Stimulated activated CD8-positive, alpha-beta memory T cell treated with anti-CD3 and anti-CD28 coated beads, Interleukin-4, amount 100 ng/mL, for 24 hours (primary cell): ENCODE results near the gene WDR90.
"Not testable (repeated sequence)": the region's sequence is repeated elsewhere in the genome, so short reads cannot be mapped to it uniquely, and the experiment has no call there.

Source experiments
- DNase-seq: peaks from one replicate; pipeline ENCODE4 v3.0.0-alpha.2; 2020; ENCODE audit warnings: low read depth

Gene WDR90

GRCh38 chr16:689175-689897 lies 40.2 kb downstream of the WDR90 start:
- no peak for DNase-seq

- not testable (repeated sequence) for DNase-seq
Measured at GRCh38 chr16:691242-691641, 42.1 kb downstream of the WDR90 start.

DNA sequence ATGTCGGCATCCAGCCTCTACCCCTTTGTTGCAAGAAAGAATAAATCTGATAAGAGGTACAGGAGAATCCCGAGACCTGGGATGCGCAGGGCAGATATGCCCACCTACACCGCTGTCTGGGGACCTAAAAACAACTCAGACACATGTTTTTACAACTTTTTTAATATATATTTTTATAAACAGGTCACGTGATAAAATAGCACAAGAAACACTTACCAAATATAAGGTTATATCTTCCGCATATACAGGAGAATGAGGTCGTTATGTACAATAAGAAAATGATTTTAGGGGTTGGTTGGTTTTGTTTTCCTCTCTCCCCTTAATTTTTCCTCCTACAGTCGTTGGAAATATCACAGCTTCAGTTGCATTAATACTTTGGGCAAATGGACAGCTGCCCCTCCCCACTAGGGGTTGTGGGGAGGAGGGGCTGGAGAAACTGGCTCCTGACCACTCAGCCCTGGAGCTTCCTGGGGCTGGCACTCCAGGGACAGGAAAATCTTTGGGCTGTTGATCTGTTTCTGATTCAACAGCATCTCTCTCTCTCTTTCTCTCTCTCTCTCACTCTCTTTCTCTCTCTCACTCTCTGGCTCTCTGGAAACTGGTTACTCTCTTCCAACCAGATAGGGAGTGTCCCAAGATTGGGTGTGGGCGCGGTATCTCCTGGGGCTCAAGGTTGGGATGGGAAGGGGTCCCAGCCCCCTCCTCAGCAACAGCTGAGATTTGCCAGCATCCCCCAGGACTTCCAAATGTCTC lies 43.4 kb downstream of the WDR90 start:
- no peak for DNase-seq

- no peak for DNase-seq
Measured at GRCh38 chr16:693364-693763, 44.2 kb downstream of the WDR90 start.

DNA sequence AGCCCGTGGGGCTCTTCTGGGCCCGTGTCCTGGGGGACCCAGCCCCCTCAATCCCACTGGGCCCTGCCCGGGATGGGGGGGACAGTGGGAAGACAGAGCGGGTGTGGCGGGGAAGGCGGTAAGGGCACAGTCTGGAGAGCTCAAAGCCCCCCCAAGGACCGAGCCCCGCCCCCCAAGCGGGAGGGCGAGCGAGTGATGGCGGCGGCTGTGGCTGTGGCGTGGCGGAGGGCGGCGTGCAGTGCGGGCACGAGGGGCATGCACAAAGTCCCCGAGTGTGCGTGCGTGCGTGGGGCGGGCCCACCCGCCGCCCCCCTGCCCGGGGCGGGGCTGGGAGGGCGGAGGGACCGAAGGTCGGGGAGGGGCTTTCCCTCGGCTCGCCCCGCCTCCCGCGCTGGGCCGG lies 44.6 kb downstream of the WDR90 start:
- no peak for DNase-seq

DNA sequence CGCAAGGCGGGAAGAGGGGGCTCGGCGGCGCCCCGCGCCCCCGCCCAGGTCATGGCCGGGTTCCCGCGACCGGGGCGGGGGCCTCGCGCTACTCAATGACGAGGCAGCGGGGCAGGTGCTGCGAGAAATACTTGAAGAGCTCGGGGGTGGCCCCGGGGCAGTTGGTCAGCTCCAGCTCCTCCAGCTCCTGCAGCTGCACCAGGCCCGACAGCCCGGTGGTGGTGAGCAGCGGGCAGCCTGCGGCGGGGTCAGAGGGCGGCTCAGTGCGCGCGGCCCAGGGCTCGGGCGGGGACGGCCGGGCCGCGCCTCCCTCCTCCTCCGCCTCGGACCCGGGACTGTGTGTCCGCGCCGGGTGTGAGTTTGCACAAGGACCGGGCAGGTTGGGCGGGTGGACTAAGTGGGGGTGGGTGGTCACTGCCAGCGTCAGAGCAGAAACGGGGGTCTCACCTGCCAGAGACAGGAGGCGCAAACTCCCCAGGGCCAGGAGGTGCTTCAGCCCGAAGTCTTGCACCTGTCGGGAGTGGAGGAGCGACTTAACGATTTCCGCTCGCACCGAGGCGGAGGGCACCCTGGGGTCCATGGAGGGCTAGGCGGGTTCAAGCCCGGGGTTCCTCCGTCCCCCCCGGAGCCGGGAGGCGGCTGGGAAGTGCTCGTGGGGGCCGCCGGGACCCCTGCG lies 45.2 kb downstream of the WDR90 start:
- no peak for DNase-seq

GRCh38 chr16:694863-695354 lies 45.7 kb downstream of the WDR90 start:
- DNase-seq, result no peak

DNA sequence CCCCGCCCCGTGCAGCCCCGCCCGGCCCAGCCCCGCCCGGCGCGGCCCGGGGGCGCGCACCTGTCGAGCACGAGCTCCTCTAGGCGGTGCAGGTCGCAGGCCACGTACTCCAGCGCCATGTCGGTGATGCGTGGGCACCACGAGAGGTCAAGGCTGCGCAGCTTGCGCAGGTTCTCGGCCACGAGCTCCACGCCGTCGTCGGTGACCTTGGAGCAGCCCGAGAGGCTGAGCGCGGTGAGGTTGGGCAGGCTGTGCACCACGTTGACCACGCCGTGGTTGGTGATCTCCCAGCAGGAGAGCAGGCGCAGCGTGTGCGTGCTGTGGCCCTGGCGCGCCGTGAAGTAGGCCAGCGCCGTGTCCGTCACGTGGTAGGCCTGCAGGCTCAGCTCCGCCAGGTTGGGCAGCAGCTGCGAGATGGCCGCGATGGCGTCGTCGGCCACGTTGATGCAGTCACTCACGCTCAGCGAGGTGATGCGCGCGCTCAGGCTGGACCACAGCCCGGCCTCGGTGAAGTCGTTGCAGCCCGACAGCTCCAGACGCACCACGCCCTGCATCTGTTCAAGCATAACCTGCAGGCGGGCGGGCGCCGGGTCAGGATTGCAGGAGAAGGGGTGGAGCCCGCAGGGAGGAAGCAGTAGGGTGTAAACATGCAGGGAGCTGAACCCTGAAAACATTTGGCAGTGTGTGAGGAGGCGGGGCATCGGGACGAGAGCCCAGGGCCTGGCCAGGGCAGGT lies 46.4 kb downstream of the WDR90 start:
- peak; percentile 52 for DNase-seq

DNA sequence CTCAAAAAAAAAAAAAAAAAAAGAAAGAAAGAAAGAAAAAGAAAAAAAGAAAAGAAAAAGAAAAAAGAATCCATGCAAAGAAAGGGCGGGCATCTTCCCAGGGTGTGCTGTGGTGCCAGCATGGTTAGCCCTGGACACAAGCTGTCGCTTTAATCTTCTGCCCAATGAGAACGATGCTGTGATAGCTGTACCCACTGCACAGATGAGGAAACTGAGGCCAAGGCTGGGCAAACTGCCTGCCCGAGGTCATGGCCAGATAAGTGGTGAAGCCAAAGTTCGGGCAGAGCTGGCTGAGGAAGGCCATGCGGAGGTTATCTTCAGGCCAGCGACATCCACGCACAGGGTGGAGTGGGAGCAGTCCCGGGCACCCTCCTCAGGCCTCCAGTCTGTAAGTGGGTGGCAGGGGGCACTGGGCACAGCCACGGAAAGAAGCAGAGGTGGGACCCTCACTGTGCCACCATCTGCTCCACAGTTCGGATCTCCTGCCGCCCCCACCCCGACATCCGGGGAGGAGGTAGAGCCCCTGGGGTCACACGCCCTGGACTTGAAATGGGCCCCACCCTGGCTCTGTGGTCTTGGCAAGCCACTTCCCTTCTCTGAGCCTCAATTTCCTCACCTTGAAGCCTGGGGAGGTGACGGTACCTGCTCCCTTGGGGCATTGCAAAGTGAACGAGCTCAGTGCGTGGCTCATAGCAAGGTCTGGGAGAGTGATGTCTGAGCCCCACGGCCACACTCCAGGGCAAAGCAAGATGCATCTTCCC lies 49.9 kb downstream of the WDR90 start:
- DNase-seq, result no peak

GRCh38 chr16:700684-701584 lies 51.8 kb downstream of the WDR90 start:
- DNase-seq, result no peak

GRCh38 chr16:702341-702740 lies 53.2 kb downstream of the WDR90 start:
- DNase-seq, result no peak

DNA sequence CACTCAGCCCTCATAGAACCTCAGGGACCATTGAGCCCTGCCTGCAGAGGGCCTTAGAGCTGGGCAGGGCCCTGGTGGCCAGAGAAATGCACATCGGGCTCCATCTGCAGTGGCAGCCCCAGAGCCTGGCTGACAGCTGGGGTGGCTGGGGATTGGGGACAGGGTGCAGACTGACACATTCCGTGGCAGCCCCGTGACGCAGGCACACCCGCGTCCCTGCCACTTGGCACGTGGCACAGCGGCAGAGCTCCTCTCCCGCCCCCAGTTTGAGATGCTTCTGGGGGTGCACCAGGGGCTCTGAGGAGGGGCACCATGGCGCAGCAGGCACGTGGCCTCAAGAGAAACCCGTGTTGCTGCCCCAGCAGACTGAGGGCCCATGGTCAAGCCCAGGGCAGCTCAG lies 54.2 kb downstream of the WDR90 start:
- DNase-seq, result no peak

DNA sequence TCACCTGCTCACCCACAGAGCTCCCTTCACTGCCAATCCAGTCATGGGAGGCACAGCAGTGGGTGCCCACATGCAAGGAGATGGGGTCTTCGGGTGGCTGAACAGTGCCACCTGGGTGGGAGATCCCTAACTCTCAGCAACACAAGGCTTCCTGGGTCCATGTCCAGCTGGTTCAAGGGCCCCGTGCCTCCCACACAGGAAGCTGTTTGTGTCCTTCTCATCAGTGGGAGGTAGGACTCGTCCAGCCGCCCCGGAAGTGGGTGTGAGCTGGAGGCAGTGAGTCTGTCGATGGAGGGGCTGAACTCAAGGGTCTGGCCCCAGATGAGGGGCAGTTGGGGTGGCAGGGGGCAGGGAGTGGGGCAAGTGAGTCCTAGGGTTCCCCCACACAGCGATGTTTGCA lies 54.9 kb downstream of the WDR90 start:
- no peak for DNase-seq

DNA sequence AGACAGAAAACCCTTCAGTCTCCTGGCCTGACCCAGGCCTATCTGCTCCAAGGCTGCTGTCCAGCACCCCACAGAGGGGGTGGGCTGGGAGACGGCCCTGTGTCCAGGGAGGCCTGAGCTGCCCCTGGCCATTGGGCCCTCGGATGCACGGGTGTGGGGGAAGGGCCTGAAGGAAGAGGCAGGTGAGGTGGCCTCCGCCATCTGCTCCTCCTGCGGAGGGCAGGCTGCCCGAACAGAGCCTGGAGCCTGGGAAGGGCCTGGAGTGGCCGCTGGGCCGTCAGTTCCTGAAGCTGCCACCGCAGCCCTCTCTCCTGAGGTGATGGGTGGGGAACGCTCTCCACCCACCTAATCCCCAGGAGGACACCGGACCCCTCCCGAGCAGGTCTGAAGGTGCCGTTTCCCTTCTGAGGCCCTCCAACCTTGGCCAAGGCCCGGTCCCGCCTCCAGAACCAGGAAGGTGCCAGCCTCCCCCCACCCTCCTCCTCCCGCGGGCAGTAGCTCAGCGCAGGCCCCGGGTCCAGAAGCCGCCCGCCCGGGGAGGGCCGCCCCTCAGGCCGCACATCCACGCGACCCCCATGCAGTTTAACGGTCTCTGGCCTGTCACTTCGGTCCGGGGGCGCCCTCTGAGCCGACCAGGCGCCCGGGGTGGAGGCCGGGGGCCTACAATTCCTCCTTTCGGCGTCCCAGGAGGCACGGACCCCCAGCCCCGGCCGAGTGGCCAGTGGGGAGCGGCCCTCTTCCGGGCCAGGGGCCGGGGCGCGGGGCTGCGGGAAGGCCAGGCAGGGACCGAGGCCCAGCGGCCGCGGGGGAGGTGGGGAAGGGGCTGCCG lies 55.6 kb downstream of the WDR90 start:
- DNase-seq, result no peak

GRCh38 chr16:705431-706188 lies 56.4 kb downstream of the WDR90 start, which contains the start of gene FBXL16:
TSS of gene FBXL16 (minus strand) at chr16:705801. CDS start at chr16:697405, 8,396 bp downstream.
- no peak for DNase-seq

- DNase-seq, result no peak
Measured at GRCh38 chr16:706189-707061, 57.3 kb downstream of the WDR90 start.

DNA sequence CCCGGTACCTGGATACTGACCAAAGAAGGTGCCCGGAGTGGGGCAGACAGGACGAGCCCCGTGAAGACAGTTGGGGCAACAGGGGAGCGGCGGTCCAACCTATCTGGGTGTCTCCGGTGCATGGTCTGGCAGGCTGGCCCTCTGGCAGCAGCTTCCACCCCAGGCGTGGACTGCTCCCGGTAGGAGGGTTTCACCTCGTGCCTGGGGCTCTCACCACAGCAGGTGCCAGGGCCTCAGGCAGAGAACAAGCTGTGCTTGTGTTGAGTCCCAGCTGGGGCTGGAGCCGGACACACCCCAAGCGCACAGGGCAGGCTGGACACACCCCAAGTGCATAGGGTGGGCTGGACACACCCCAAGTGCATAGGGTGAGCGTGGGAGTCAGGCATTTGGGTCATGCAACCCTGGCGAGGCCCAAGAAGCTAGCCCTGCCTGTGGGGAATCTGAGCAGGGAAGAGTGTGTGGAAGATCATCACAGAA lies 57.9 kb downstream of the WDR90 start:
- DNase-seq, result no peak
